Transverse colon (tissue), 4 donors: ENCODE measurements around the gene PRKG1.

Experiments used
- POLR2A ChIP-seq: fragments of 450-650 bp; IDR thresholded peaks from one replicate; pipeline ENCODE4 v1.6.1; 2016; ENCODE audit warnings: antibody characterized with exemption, mild to moderate bottlenecking, moderate library complexity
- POLR2AphosphoS5 ChIP-seq, 3 donors: sonication (generic); formaldehyde crosslinking; IDR thresholded peaks; one replicate each; pipeline ENCODE4 v1.6.1; 2016; ENCODE audit warnings: antibody characterized with exemption in 3 of 3
- TF ChIP-seq, protein P1 (sequence below), 5 experiments: fragments of 200-600 bp in 3 of 5; fragments of 450-650 bp in 2 of 5; sonication (generic) in 3 of 5; IDR thresholded peaks; 1 replicate in 2 of 5; 2 replicates in 3 of 5; pipeline ENCODE4 v1.5.1; 2016 to 2017; ENCODE audit warnings: antibody characterized with exemption in 5 of 5, inconsistent platforms in 3 of 5, mild to moderate bottlenecking in 2 of 5, moderate library complexity in 1 of 5

DNA sequence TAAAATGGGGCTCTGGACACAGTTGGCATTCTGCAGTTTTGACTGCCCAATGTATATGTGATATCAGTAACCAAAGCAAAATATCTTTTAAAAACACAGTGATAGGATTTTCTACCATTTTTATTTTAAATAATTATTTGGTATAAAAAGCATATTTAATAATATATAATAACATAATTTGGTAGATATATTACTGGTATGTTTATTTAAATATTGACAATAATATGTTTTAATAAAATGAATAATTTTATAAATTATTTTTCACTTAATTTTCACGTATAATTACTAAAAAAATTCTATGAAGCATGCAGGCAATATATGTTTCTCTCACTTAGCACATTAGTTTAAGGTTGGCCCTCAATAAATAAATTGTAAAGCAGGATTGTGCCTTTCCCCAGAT lies 269.1 kb downstream of the PRKG1 start:
- TF ChIP-seq POLR2AphosphoS5 (IDR thresholded peaks at IDR 0.05) (no peak), POLR2A (no peak)
- TF ChIP-seq, protein P1, sequence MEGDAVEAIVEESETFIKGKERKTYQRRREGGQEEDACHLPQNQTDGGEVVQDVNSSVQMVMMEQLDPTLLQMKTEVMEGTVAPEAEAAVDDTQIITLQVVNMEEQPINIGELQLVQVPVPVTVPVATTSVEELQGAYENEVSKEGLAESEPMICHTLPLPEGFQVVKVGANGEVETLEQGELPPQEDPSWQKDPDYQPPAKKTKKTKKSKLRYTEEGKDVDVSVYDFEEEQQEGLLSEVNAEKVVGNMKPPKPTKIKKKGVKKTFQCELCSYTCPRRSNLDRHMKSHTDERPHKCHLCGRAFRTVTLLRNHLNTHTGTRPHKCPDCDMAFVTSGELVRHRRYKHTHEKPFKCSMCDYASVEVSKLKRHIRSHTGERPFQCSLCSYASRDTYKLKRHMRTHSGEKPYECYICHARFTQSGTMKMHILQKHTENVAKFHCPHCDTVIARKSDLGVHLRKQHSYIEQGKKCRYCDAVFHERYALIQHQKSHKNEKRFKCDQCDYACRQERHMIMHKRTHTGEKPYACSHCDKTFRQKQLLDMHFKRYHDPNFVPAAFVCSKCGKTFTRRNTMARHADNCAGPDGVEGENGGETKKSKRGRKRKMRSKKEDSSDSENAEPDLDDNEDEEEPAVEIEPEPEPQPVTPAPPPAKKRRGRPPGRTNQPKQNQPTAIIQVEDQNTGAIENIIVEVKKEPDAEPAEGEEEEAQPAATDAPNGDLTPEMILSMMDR (IDR thresholded peaks at IDR 0.05), result no peak
